Adipose tissue (tissue), 3 donors: ENCODE data around the gene ARV1. TPM values are rescaled to one million over a fixed set of nuclear protein-coding genes. Genes with fewer than 3 reads are reported as not detected.

Source experiments
- polyA plus RNA-seq, 3 donors: library from polyadenylated mRNA; stranded (reverse); fragments of 200-250 nt; gene quantifications; one replicate each; pipeline ENCODE4 v1.2.3, GENCODE V29; 2013
- donor health status: healthy with polysubstance abuse.
- donor health status: Bipolar disorder and iron deficiency.
- donor health status: healthy.

ARV1 gene
- polyA plus RNA-seq, 3 donors, result 13.3 to 15.2 (median 13.5) TPM

Other genes with a start within 250 kb of the ARV1 start
- gene CAPN9, start 231.7 kb upstream of the ARV1 start, polyA plus RNA-seq, result 1 to 10 TPM in 1 of 3 donors, under 1 TPM in 2; 0.13 to 1.9 (median 0.45) TPM
- 10 to 100 TPM; 11.8 to 19.2 (median 15.0) TPM for gene C1orf198, start 110.6 kb upstream of the ARV1 start, polyA plus RNA-seq
- gene TTC13, start 233 bp upstream of the ARV1 start, polyA plus RNA-seq, result 1 to 10 TPM; 4.2 to 6.4 (median 4.3) TPM
- 100 to 1,000 TPM in 1 of 3 donors, 10 to 100 TPM in 2; 14.8 to 148 (median 61.2) TPM for gene FAM89A, start 61.2 kb downstream of the ARV1 start, polyA plus RNA-seq
- under 1 TPM; 0.02 to 0.11 (median 0.03) TPM for gene TRIM67, start 183.0 kb downstream of the ARV1 start, polyA plus RNA-seq